MCF 10A (cell line): ENCODE measurements around the gene LYAR. TPM values are rescaled to one million over a fixed set of nuclear protein-coding genes. Genes with fewer than 3 reads are reported as not detected.

Experiments used
- BruUV-seq: library from RNA; stranded (reverse); fragments of 400-500 nt; replicated peaks from 2 replicates; lab custom pipeline; 2021; lab: Mats Ljungman, UMichigan
- CTCF ChIA-PET: fragments of 300-600 bp; sonication (Branson Sonifier 250); formaldehyde crosslinking; extraction: SDS; loops from one replicate; lab custom pipeline; 2021; ENCODE audit warnings: antibody characterized with exemption, inconsistent platforms; lab: Yijun Ruan, JAX
- POLR2A ChIA-PET: fragments of 300-600, 350-650 bp; sonication (Branson Sonifier 250); formaldehyde crosslinking; extraction: SDS; loops from one replicate; lab custom pipeline; 2020; ENCODE audit warnings: antibody characterized with exemption, inconsistent platforms; lab: Yijun Ruan, JAX
- DNase-seq: peaks from one replicate; pipeline ENCODE4 v3.0.0-alpha.2; 2018; ENCODE audit not compliant: unreplicated experiment
- H3K27ac Mint-ChIP-seq: one replicate; pipeline ENCODE4 v1.8.0; 2022; ENCODE audit warnings: mild to moderate bottlenecking, low read depth, mixed read lengths; ENCODE audit not compliant: unreplicated experiment
- H3K27me3 Mint-ChIP-seq: one replicate; pipeline ENCODE4 v1.8.0; 2022; ENCODE audit warnings: mixed read lengths; ENCODE audit not compliant: insufficient read depth, unreplicated experiment
- H3K36me3 Mint-ChIP-seq: one replicate; pipeline ENCODE4 v1.8.0; 2022; ENCODE audit warnings: mild to moderate bottlenecking, moderate library complexity, mixed read lengths; ENCODE audit not compliant: insufficient read depth, unreplicated experiment
- H3K4me1 Mint-ChIP-seq: one replicate; pipeline ENCODE4 v1.8.0; 2022; ENCODE audit warnings: mixed read lengths; ENCODE audit not compliant: insufficient read depth, unreplicated experiment
- H3K4me3 Mint-ChIP-seq: one replicate; pipeline ENCODE4 v1.8.0; 2022; ENCODE audit warnings: mild to moderate bottlenecking, moderate library complexity, mixed read lengths; ENCODE audit not compliant: unreplicated experiment
- H3K9me3 Mint-ChIP-seq: one replicate; pipeline ENCODE4 v1.8.0; 2022; ENCODE audit warnings: mixed read lengths; ENCODE audit not compliant: unreplicated experiment
- intact Hi-C: fragments of 100-400 bp; cut with micrococcal nuclease; formaldehyde crosslinking; loops from 2 replicates; pipeline ENCODE4 v1.14.1; 2022
- total RNA-seq: library from RNA; stranded (reverse); gene quantifications from 2 replicates; pipeline ENCODE4 v1.2.3, GENCODE V29; 2022
- TF ChIP-seq, protein P1 (sequence below): fragments of 200-600 bp; IDR thresholded peaks from one replicate; pipeline ENCODE4 v1.8.0; 2022; ENCODE audit warnings: antibody characterized with exemption, mild to moderate bottlenecking; ENCODE audit not compliant: unreplicated experiment

Gene LYAR
- total RNA-seq, 1 experiment from 2014 or later, result 79.6 TPM

DNA sequence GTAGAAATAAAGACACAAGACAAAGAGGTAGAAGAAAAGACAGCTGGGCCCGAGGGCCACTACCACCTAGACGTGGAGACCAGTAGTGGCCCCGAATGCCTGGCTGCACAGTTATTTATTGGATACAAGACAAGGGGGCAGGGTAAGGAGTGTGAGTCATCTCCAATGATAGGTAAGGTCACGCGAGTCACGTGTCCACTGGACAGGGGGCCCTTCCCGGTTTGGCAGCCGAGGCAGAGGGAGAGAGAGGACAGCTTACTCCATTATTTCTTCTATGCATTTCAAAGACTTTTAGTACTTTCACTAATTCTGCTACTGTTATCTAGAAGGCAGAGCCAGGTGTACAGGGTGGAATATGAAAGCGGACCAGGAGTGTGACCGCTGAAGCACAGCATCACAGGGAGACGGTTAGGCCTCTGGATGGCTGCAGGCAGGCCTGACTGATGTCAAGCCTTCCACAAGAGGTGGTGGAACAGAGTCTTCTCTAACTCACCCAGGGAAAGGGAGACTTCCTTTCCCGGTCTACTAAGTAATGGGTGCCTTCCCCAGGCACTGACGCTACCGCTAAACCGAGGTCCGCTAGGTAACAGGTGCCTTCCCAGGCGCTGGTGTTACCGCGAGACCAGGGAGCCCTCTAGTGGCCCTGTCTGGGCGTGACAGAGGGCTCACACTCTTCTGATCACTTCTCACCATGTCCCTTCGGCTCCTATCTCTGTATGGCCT lies 45.0 kb upstream of the LYAR start:
- CTCF ChIA-PET, result interaction anchor here (0.6 to 3.0 kb wide), 13 partner anchors 9 to 1855 kb away, joined by 3 to 21 read pairs (median 3); partner anchors contain the start of genes LYAR and ZBTB49
- Mint-ChIP-seq H3K9me3 (no peaks in the 10 kb centered on the region), H3K4me3 (no peak overlapping the region), H3K27ac (no peak overlapping the region), H3K4me1 (no peaks in the 10 kb centered on the region), H3K27me3 (peaks cover 12% of the 10 kb centered on the region), H3K36me3 (no peaks in the 10 kb centered on the region)
- intact Hi-C loops, result loop anchor here (1.0 to 5.0 kb wide), 3 partner anchors 75 to 353 kb away; no protein-coding TSS in a partner anchor
- TF ChIP-seq, protein P1, sequence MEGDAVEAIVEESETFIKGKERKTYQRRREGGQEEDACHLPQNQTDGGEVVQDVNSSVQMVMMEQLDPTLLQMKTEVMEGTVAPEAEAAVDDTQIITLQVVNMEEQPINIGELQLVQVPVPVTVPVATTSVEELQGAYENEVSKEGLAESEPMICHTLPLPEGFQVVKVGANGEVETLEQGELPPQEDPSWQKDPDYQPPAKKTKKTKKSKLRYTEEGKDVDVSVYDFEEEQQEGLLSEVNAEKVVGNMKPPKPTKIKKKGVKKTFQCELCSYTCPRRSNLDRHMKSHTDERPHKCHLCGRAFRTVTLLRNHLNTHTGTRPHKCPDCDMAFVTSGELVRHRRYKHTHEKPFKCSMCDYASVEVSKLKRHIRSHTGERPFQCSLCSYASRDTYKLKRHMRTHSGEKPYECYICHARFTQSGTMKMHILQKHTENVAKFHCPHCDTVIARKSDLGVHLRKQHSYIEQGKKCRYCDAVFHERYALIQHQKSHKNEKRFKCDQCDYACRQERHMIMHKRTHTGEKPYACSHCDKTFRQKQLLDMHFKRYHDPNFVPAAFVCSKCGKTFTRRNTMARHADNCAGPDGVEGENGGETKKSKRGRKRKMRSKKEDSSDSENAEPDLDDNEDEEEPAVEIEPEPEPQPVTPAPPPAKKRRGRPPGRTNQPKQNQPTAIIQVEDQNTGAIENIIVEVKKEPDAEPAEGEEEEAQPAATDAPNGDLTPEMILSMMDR, result peak; percentile 76
- peak; percentile 69 for DNase-seq
- POLR2A ChIA-PET, result no interaction called here
- no TSS peak for BruUV-seq

DNA sequence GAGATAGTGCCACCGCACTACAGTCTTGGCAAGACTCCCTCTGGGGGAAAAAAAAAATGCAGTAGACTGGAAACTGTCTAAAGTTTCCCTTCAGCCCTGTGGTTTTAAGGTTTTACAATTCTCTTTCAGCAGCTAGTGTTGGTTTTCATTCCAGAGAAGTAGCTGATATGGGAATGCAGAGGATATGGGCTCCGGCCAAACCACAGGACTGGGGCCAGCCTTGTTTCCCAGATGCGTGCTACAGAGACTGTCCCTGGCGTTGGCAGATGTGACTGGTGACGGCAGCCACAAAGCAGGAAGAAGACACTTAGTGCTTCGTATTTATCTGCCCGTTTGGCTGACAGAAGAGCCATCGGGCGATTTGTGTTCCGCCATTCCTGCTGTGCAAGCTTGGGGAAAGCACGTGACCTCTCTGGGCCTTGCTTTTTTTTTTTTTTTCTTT lies 43.3 kb upstream of the LYAR start:
- no peak overlapping the region for H3K27ac Mint-ChIP-seq
- intact Hi-C loops, result no loop called here
- H3K4me1 Mint-ChIP-seq, result no peaks in the 10 kb centered on the region
- peak; percentile 5 for DNase-seq
- ChIA-PET CTCF (interaction anchor here (0.5 to 2.2 kb wide), 12 partner anchors 8 to 218 kb away, joined by 3 to 8 read pairs (median 3); no protein-coding TSS in a partner anchor), POLR2A (no interaction called here)
- no peaks in the 10 kb centered on the region for H3K9me3 Mint-ChIP-seq
- BruUV-seq, result no TSS peak
- TF ChIP-seq, protein P1, result no peak
- H3K27me3 Mint-ChIP-seq, result peaks cover 12% of the 10 kb centered on the region
- no peaks in the 10 kb centered on the region for H3K36me3 Mint-ChIP-seq
- no peak overlapping the region for H3K4me3 Mint-ChIP-seq

GRCh38 chr4:4332529-4332928 lies 42.6 kb upstream of the LYAR start:
- no peak for DNase-seq
- H3K27ac Mint-ChIP-seq, result no peak overlapping the region
- ChIA-PET POLR2A (no interaction called here), CTCF (interaction anchor here (1.7 to 2.2 kb wide), 3 partner anchors 10 to 98 kb away, joined by 6 to 8 read pairs (median 7); no protein-coding TSS in a partner anchor)
- TF ChIP-seq, protein P1, result no peak
- no peaks in the 10 kb centered on the region for H3K9me3 Mint-ChIP-seq
- BruUV-seq, result no TSS peak
- intact Hi-C loops, result no loop called here
- no peak overlapping the region for H3K4me3 Mint-ChIP-seq
- H3K27me3 Mint-ChIP-seq, result peaks cover 8% of the 10 kb centered on the region
- H3K4me1 Mint-ChIP-seq, result no peaks in the 10 kb centered on the region
- no peaks in the 10 kb centered on the region for H3K36me3 Mint-ChIP-seq

- DNase-seq, result no peak
- no TSS peak for BruUV-seq
- no peaks in the 10 kb centered on the region for H3K9me3 Mint-ChIP-seq
- H3K4me3 Mint-ChIP-seq, result no peak overlapping the region
- H3K27ac Mint-ChIP-seq, result no peak overlapping the region
- H3K27me3 Mint-ChIP-seq, result no peaks in the 10 kb centered on the region
- no peaks in the 10 kb centered on the region for H3K36me3 Mint-ChIP-seq
- TF ChIP-seq, protein P1, result no peak
- intact Hi-C loops, result no loop called here
- ChIA-PET POLR2A (interaction anchor here (0.6 to 1.6 kb wide), 3 partner anchors 8 to 1824 kb away, joined by 4 to 8 read pairs (median 7); partner anchors contain the start of genes LYAR and ZBTB49), CTCF (interaction anchor here (1.8 kb wide), 1 partner anchor 79 kb away, joined by 12 read pairs; no protein-coding TSS in a partner anchor)
- no peaks in the 10 kb centered on the region for H3K4me1 Mint-ChIP-seq
Measured at GRCh38 chr4:4330794-4331193, 40.8 kb upstream of the LYAR start.
